GM19438 (cell line): ENCODE results near the gene EOMES.

Experiments
- ATAC-seq: cut with Tn5 transposase; IDR thresholded peaks from one replicate; pipeline ENCODE4 v1.9.1; 2021; ENCODE audit warnings: low read depth; ENCODE audit not compliant: unreplicated experiment

Gene EOMES

GRCh38 chr3:27684302-27684701 lies 37.8 kb downstream of the EOMES start:
- no peak for ATAC-seq

- ATAC-seq = peak; percentile 71
Observed at GRCh38 chr3:27681249-27681748, 40.8 kb downstream of the EOMES start.

DNA sequence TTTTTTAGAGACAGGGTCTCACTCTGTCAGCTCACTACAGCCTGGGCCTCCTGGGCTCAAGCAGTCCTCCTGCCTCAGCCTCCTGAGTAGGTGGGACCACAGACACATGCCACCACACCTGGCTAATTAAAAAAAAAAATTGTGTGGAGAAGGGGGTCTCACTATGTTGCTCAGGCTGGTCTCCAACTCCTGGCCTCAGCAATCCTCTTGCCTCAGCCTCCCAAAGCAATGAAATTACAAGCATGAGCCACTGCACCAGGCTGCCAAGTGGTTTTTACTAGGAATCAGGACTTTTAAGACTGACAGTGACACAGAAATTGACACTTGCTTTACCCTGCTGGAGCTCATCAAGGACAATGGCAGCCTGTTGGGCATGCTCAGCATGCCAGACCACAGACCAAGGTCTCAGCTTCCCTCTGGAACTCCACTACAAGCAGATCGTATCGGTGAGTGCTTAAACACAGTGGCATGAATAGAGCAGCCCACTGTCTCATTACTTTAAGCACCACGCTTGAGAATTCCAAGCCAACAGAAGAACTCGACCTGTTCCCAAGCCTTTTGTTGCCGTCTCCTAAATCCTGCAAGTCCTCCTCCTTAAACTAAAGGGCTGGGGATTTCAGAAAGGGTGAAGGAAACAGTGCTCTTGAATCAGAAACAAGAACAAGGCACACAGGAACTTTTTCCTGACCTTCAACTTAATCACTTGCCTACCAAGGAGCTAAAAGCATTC lies 41.4 kb downstream of the EOMES start:
- peak; percentile 27 for ATAC-seq

- ATAC-seq = no peak
Observed at GRCh38 chr3:27679691-27680090, 42.4 kb downstream of the EOMES start.

- ATAC-seq = no peak
Observed at GRCh38 chr3:27678234-27678633, 43.9 kb downstream of the EOMES start.

DNA sequence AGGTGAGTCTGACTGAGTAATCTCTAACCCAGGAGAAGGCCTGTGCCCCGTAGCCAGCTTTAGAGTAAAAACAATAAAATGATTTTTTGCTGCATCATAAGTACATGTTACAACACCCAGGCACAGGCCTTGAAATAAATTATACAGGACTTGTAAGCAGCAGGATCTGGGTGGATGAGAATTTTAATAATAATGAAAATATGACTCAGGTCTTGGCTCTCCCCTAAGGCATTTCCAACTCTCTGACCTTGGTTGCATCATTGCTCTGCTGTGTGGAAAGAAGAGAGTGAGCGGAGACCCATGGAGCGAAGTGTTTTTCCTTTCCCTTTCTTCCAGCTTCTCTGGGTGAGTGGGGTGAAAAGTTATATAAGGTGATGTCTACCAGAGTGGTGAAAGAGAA lies 44.6 kb downstream of the EOMES start:
- no peak for ATAC-seq

GRCh38 chr3:27675287-27675686 lies 46.8 kb downstream of the EOMES start:
- ATAC-seq = no peak

DNA sequence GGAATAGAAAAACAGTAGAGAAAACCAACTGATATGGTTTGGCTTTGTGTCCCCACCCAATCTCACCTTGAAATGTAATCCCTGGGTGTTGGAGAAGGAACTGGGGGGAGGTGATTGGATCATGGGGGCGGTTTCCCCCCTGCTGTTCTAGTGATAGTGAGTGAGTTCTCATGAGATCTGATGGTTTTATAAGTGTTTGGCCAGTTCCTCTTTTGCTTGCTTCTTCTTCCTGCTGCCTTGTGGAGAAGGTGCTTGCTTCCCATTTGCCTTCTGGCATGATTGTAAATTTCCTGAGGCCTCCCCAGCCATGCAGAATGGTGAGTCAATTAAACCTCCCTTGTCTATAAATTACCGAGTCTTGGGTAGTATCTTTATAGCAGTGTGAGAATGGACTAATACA lies 48.4 kb downstream of the EOMES start:
- no peak for ATAC-seq

- ATAC-seq = no peak
Observed at GRCh38 chr3:27671101-27671500, 51.0 kb downstream of the EOMES start.

DNA sequence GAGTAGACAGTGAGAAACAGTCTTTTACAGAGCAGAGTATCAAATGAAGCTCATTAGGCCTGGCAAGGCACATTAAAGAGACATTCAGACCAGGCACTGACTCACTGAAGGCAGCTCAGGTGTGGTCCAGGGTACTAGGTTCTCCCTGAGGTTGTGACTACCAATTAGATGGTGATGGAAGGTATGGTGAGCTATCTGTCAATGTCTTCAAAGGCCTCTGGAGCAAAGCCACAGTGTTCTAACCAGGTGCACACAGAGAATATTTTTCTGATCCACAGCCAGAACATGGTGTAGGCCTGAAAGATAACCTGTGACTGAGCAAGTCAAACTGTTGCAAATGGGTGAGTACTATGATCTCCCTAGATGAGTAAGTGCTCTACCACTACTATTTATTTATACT lies 51.5 kb downstream of the EOMES start:
- ATAC-seq = no peak

DNA sequence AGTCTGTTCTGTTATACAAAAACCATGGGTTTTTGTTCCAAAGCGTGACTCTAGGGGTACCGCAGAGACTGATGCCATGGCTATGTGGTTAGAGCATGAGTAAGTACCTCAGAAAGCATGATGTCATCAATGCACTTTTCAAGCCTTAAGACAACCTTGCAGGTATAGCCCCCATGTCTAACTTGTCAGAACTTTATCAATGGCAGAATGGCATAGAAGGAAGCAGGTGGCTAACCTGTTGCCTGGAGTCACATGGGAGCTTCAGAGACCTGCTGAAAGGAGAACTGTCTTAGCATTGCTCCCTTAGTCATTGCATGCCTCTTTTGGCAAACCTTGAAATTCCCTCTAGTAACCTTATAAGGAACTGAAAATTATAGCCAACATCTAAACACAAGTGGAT lies 52.5 kb downstream of the EOMES start:
- ATAC-seq = no peak

DNA sequence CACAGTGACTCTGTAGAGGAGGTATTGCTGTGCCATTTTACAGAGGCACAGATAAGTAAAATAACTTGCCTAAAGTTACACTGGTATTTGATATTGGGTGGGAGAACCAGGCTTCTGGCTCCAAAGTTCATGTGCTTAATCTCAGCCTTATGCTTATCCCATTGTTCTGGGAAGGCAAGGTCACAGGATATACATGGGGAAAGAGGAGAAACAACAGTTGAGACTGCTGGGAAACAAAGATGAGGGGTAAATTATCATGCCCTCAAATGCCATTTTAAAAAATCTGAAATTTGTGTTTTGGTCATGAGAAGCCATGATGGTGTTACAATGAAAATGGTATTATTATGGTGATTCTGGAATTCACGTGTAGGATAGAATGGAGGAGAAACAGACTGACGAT lies 54.4 kb downstream of the EOMES start:
- no peak for ATAC-seq

DNA sequence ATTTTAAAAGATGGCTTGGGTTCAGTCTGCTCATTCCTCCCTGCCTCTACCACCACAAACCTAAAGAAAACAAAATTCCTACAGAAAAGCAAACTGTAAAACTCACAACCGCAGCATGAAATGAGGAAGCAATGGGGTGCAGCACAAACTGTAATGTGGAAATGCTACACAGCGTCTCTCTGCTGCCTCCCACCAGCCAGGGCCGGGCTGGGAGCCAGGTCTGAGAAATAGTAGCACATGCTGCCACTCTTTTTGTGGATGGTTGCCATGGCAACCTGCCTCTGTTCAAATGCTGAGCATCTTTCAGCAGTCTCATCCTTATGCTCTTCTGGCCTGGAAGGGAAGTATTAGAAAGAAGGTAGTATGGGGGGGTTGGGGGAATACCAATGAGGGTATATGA lies 55.4 kb downstream of the EOMES start:
- peak; percentile 37 for ATAC-seq

DNA sequence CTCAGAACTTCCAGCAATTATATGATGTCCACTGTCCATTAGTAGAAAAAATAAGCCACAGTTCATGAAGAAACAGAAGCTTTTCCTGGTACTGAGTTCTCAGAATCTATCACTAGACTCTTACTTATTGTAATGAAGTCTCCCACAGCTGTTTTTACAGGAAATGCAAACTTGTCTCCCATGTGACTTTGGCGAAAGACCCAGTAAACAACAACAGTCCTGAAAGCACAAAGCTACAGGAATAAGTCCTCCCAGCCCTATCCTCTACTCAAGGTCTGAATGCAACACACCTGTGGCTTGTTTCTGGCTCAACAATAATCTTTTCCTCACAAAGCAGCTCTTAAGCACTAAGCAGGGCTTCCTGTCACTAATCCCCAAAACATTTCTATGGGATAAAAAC lies 55.9 kb downstream of the EOMES start:
- peak; percentile 76 for ATAC-seq
